CD14-positive monocyte (primary cell): Measurements from ENCODE around the gene SLC35F5. TPM values are rescaled to one million over a fixed set of nuclear protein-coding genes. Genes with fewer than 3 reads are reported as not detected.

Source experiments
- DNase-seq, 3 donors: peaks; one replicate each; pipeline ENCODE4 v3.0.0-alpha.2; 2011 to 2022
- H2AFZ ChIP-seq: 2 replicates; pipeline ENCODE4 v1.6.0; 2012; ENCODE audit warnings: mild to moderate bottlenecking, low read depth, low read length, inconsistent platforms; ENCODE audit not compliant: insufficient read depth, poor library complexity, severe bottlenecking
- H3K27ac ChIP-seq, 2 donors: 1 replicate in 1 of 2; 2 replicates in 1 of 2; pipeline ENCODE4 v1.5.1; 2012 to 2013; ENCODE audit warnings: low read length in 2 of 2, control low read depth in 1 of 2, inconsistent platforms in 1 of 2, low read depth in 1 of 2, mild to moderate bottlenecking in 1 of 2
- H3K27me3 ChIP-seq, 2 donors: one replicate each; pipeline versions ENCODE4 v1.6.0 to v1.6.1; 2011 to 2013; ENCODE audit warnings: low read length in 2 of 2; ENCODE audit not compliant: control insufficient read depth in 2 of 2, insufficient read depth in 2 of 2
- H3K36me3 ChIP-seq, 2 donors: replicated peaks in 1 of 2; 1 replicate in 1 of 2; 2 replicates in 1 of 2; pipeline versions ENCODE4 v1.5.1 to v1.6.1; 2012 to 2013; ENCODE audit warnings: low read length in 2 of 2, control low read depth in 1 of 2, inconsistent platforms in 1 of 2, mild to moderate bottlenecking in 1 of 2; ENCODE audit not compliant: insufficient read depth in 2 of 2, control insufficient read depth in 1 of 2
- H3K4me1 ChIP-seq, 2 donors: 1 replicate in 1 of 2; 2 replicates in 1 of 2; pipeline versions ENCODE4 v1.5.1 to v1.6.1; 2012 to 2013; ENCODE audit warnings: low read length in 2 of 2, control low read depth in 1 of 2, inconsistent platforms in 1 of 2, mild to moderate bottlenecking in 1 of 2, moderate library complexity in 1 of 2; ENCODE audit not compliant: insufficient read depth in 2 of 2, control insufficient read depth in 1 of 2
- H3K4me2 ChIP-seq: replicated peaks from 2 replicates; pipeline ENCODE3; 2012; ENCODE audit warnings: low read length, moderate library complexity, mild to moderate bottlenecking; ENCODE audit not compliant: poor library complexity, severe bottlenecking; ENCODE audit errors: extremely low read depth
- H3K4me3 ChIP-seq, 3 experiments: fragments of 200-600 bp in 1 of 3; sonication (generic) in 1 of 3; replicated peaks in 1 of 3; 1 replicate in 2 of 3; 2 replicates in 1 of 3; pipeline ENCODE4 v1.5.1; 2011 to 2013; ENCODE audit warnings: low read length in 3 of 3, mild to moderate bottlenecking in 3 of 3, control low read depth in 2 of 3, low read depth in 2 of 3, inconsistent platforms in 1 of 3, moderate library complexity in 1 of 3
- H3K79me2 ChIP-seq: 2 replicates; pipeline ENCODE4 v1.6.0; 2012; ENCODE audit warnings: mild to moderate bottlenecking, control low read depth, inconsistent platforms, low read length, moderate library complexity; ENCODE audit not compliant: insufficient read depth
- H3K9ac ChIP-seq: 2 replicates; pipeline ENCODE4 v1.6.0; 2017; ENCODE audit warnings: low read length, mild to moderate bottlenecking; ENCODE audit not compliant: insufficient read depth, poor library complexity, severe bottlenecking
- H3K9me3 ChIP-seq, 2 donors: replicated peaks in 1 of 2; 1 replicate in 1 of 2; 2 replicates in 1 of 2; pipeline versions ENCODE4 v1.5.1 to v1.6.1; 2012 to 2013; ENCODE audit warnings: low read length in 2 of 2, control low read depth in 1 of 2; ENCODE audit not compliant: control insufficient read depth in 1 of 2, insufficient read depth in 1 of 2
- H4K20me1 ChIP-seq: 2 replicates; pipeline ENCODE4 v1.6.0; 2012; ENCODE audit warnings: mild to moderate bottlenecking, low read length, control low read depth, moderate library complexity; ENCODE audit not compliant: insufficient read depth
- H3K27ac Mint-ChIP-seq, 7 donors: one replicate each; pipeline ENCODE4 v1.8.0; 2020; ENCODE audit warnings: mild to moderate bottlenecking in 7 of 7, mixed read lengths in 7 of 7, moderate library complexity in 6 of 7, inconsistent platforms in 2 of 7
- H3K27me3 Mint-ChIP-seq, 3 donors: one replicate each; pipeline ENCODE4 v1.8.0; 2021 to 2022; ENCODE audit warnings: low read depth in 3 of 3, mild to moderate bottlenecking in 3 of 3, mixed read lengths in 3 of 3, moderate library complexity in 3 of 3, inconsistent platforms in 1 of 3
- H3K36me3 Mint-ChIP-seq, 2 donors: one replicate each; pipeline ENCODE4 v1.8.0; 2020; ENCODE audit warnings: mixed read lengths in 2 of 2, inconsistent platforms in 1 of 2, mild to moderate bottlenecking in 1 of 2
- H3K4me1 Mint-ChIP-seq: one replicate; pipeline ENCODE4 v1.8.0; 2020; ENCODE audit warnings: mild to moderate bottlenecking, mixed read lengths
- H3K4me3 Mint-ChIP-seq, 2 donors: one replicate each; pipeline ENCODE4 v1.8.0; 2020; ENCODE audit warnings: mild to moderate bottlenecking in 2 of 2, mixed read lengths in 2 of 2, moderate library complexity in 1 of 2
- H3K9me3 Mint-ChIP-seq, 7 donors: one replicate each; pipeline ENCODE4 v1.8.0; 2020 to 2022; ENCODE audit warnings: mixed read lengths in 7 of 7, mild to moderate bottlenecking in 6 of 7, moderate library complexity in 6 of 7, inconsistent platforms in 2 of 7
- CTCF ChIP-seq: fragments of 200-600 bp; IDR thresholded peaks from one replicate; pipeline ENCODE4 v1.8.0; 2022; ENCODE audit warnings: antibody characterized with exemption, mild to moderate bottlenecking
- WGBS: methylation state at CpG from one replicate; pipeline ENCODE4 v1.1.5; 2013; ENCODE audit warnings: missing lambda C conversion rate; ENCODE audit not compliant: insufficient coverage; 5-methylcytosine and 5-hydroxymethylcytosine counted together
- intact Hi-C, 2 donors: fragments of 100-400 bp; cut with micrococcal nuclease; formaldehyde crosslinking; loops; one replicate each; pipeline versions ENCODE4 v1.15.0 to v1.15.1; 2023
- polyA plus RNA-seq, 3 donors: library from polyadenylated mRNA; depleted of rRNA in 1 of 3; unstranded in 2 of 3; stranded (reverse) in 1 of 3; fragments of 300-500 nt in 2 of 3; fragments of >200 nt in 1 of 3; fragmentation: Illumina TruSeq in 2 of 3; gene quantifications; 1 replicate in 2 of 3; 2 replicates in 1 of 3; pipeline ENCODE4 v1.2.3, GENCODE V29; 2012 to 2021

The SLC35F5 gene
- polyA plus RNA-seq, 3 donors, result 11.7 to 18.2 (median 13.6) TPM

- DNase-seq, result no peak
- Histone ChIP-seq H4K20me1 (no peaks in the 10 kb centered on the region), H3K4me3 (no peak overlapping the region), H3K4me2 (no peak overlapping the region), H3K79me2 (no peaks in the 10 kb centered on the region), H3K9ac (no peak overlapping the region), H3K9me3 (no peaks in the 10 kb centered on the region), H3K27me3 (no peaks in the 10 kb centered on the region), H3K4me1 (no peaks in the 10 kb centered on the region), H3K36me3 (peaks cover 59 to 92% of the 10 kb centered on the region in 2 donors), H3K27ac (no peak overlapping the region), H2AFZ (no peak overlapping the region)
- Mint-ChIP-seq H3K4me3 (no peak overlapping the region), H3K27me3 (no peaks in the 10 kb centered on the region), H3K9me3 (no peaks in the 10 kb centered on the region), H3K27ac (no peak overlapping the region), H3K4me1 (no peaks in the 10 kb centered on the region), H3K36me3 (peaks cover 52 to 54% of the 10 kb centered on the region in 2 donors)
- intact Hi-C loops, result no loop called here
- TF ChIP-seq CTCF, result no peak
- 100% methylated on average over 1 of the region's 1 CpG for WGBS
Measured at GRCh38 chr2:113734185-113734584, 22.3 kb downstream of the SLC35F5 start.

GRCh38 chr2:113724010-113724409 is 32.4 kb downstream of the SLC35F5 start:
- peaks cover 46 to 54% of the 10 kb centered on the region in 2 donors for H3K36me3 Mint-ChIP-seq
- Histone ChIP-seq H3K4me3 (no peak overlapping the region), H3K4me2 (no peak overlapping the region), H3K27me3 (no peaks in the 10 kb centered on the region), H4K20me1 (no peaks in the 10 kb centered on the region), H3K4me1 (no peaks in the 10 kb centered on the region), H3K79me2 (no peaks in the 10 kb centered on the region), H3K9ac (no peak overlapping the region), H3K36me3 (peaks cover 47 to 82% of the 10 kb centered on the region in 2 donors), H2AFZ (no peak overlapping the region), H3K27ac (no peak overlapping the region), H3K9me3 (no peaks in the 10 kb centered on the region)
- intact Hi-C loops, result no loop called here
- no peak for DNase-seq
- H3K27me3 Mint-ChIP-seq, result no peaks in the 10 kb centered on the region
- no peaks in the 10 kb centered on the region for H3K4me1 Mint-ChIP-seq
- no peak overlapping the region for H3K27ac Mint-ChIP-seq
- H3K9me3 Mint-ChIP-seq, result peaks cover 0 to 7% (median 2%) of the 10 kb centered on the region in 7 donors
- 17% methylated on average over 1 of the region's 3 CpGs for WGBS
- H3K4me3 Mint-ChIP-seq, result no peak overlapping the region
- no peak for TF ChIP-seq CTCF
